ES-I3 (cell line): Measurements from ENCODE around the gene TTC7B.

Experiments
- H3K36me3 ChIP-seq: 2 replicates; pipeline ENCODE4 v1.6.1; 2013; ENCODE audit warnings: mild to moderate bottlenecking, low read length, control low read depth, moderate library complexity; ENCODE audit not compliant: insufficient read depth
- H3K4me1 ChIP-seq: 2 replicates; pipeline ENCODE4 v1.6.1; 2013; ENCODE audit warnings: mild to moderate bottlenecking, control low read depth, low read length; ENCODE audit not compliant: insufficient read depth
- H3K9ac ChIP-seq: 2 replicates; pipeline ENCODE4 v1.6.1; 2013; ENCODE audit warnings: low read depth, mild to moderate bottlenecking, low read length, moderate library complexity
- H3K9me3 ChIP-seq: 2 replicates; pipeline ENCODE4 v1.6.1; 2013; ENCODE audit warnings: mild to moderate bottlenecking, low read length, moderate library complexity; ENCODE audit not compliant: control insufficient read depth, insufficient read depth

The TTC7B gene

DNA sequence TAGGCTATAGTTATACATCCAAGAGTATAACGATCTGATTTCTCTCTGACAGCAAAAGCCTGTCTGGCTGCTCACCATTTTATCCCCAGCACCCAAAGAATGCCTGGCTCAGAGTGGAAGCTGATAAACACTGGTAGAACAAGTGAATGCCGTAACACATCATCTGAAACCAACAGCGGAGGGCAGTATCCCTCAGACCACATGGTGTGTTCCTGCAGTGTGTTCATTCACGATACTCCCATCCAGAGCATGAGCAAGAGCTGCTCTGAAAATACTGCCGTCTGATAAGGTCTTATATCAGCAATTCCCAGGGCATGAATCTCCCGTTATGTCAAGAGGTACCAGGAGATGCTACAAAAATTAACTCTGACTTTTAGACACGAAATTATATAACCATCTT, 95.9 kb downstream of the TTC7B start:
- peaks cover 13% of the 10 kb centered on the region; the same call in 1 of the 2 replicates for H3K4me1 ChIP-seq
- no peak overlapping the region for H3K9ac ChIP-seq
- H3K36me3 ChIP-seq: no peaks in the 10 kb centered on the region
- no peaks in the 10 kb centered on the region for H3K9me3 ChIP-seq

DNA sequence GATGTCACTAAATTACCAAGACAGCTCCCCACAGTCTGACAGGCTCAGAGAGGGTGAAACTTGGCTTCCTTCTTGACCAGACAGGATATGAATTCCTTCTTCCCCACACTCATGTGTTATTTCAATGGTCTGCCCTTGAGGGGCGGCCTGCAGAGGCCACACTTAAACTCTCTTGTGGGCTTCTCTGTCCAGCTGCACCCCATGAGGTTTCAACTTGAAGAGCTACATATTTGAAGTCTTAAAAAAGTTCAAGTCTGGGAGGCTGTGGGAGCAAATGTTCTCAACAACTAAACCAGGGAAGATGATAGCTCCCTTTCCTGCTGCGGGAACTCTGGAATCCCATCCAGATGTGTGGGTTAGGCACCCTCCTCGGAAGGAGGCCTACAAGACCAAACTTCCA, 98.3 kb downstream of the TTC7B start:
- no peaks in the 10 kb centered on the region for H3K9me3 ChIP-seq
- H3K36me3 ChIP-seq: no peaks in the 10 kb centered on the region
- H3K4me1 ChIP-seq: peaks cover 13% of the 10 kb centered on the region; the same call in 1 of the 2 replicates
- H3K9ac ChIP-seq: no peak overlapping the region

DNA sequence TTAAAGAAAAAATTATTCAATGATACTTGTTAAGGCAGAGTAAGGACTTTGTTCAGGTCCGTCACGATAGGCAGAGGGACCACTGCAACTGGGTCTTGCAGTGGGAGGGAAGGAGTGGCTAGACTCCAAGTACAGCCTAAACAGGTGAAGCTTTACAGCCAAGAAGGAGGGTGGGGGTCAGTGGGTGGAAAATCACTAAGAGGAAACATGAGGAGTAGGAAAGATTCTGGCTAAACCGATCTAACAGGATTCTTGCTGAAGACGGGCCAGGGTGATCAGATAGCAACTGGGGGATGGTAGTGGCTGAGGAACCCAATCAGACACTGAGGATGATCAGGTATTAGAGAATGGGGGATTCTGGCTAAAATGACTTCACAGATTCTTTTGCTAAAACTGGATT, 100.2 kb downstream of the TTC7B start:
- Histone ChIP-seq H3K4me1 (peaks cover 13% of the 10 kb centered on the region; the same call in 1 of the 2 replicates), H3K36me3 (no peaks in the 10 kb centered on the region), H3K9ac (no peak overlapping the region), H3K9me3 (no peaks in the 10 kb centered on the region)

DNA sequence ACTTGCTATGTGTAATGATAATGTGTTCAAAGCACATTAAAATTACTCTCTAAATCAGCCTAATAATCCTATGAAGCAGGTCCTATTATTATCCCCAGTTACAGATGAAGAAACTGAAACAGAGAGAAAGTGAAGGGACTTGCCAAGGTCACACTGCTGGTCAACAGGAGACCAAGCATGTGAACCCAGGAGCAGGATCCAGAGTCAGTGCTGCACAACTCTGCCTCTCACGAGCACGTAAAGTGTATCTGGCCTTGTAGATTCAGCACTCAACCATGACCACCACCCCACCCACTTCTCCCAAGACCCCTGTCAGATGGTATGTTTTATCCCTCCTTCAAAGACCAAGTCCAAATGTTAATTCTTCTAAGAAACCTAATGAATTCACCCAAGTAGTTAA, 100.7 kb downstream of the TTC7B start:
- no peaks in the 10 kb centered on the region for H3K9me3 ChIP-seq
- no peak overlapping the region for H3K9ac ChIP-seq

GRCh38 chr14:90714811-90715210, 101.4 kb downstream of the TTC7B start:
- peaks cover 8% of the 10 kb centered on the region; the same call in 1 of the 2 replicates for H3K4me1 ChIP-seq

More for the DNA sequence above, 100.7 kb downstream of the TTC7B start:
- Histone ChIP-seq H3K4me1 (peaks cover 13% of the 10 kb centered on the region; the same call in 1 of the 2 replicates), H3K36me3 (no peaks in the 10 kb centered on the region)

DNA sequence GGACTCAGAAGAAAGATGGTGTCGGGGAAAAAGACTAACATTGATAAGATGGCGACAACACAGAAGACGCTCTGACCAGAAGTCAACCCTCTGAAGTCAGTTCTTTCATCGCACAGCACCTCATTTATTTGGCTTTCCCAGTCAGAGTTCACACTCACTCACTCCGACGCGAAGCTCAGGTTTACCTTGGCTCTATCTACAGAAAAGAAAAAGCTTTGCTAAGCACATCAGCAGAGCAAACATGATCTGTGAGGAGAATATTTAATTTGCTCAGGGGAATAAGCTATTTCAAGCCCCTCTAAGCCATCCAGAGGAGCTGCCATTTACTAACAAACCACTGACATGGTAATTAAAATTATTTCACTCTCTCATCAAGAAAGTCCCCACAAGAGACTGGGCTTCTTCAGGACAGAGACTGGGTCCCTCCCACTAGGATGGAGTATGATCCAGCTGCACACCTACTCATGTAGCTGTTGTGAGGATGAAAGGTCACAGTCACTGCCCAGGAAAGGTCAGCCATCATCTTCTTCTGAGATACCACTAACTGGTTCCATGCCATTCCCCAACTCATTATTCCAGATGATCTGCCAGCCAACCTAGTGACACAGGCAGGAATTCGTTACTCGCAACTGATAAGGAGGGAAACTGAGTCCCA, 111.4 kb downstream of the TTC7B start:
- no peak overlapping the region for H3K9ac ChIP-seq
- no peaks in the 10 kb centered on the region for H3K4me1 ChIP-seq

More at GRCh38 chr14:90714811-90715210, 101.4 kb downstream of the TTC7B start:
- Histone ChIP-seq H3K9me3 (no peaks in the 10 kb centered on the region), H3K9ac (no peak overlapping the region), H3K36me3 (no peaks in the 10 kb centered on the region)

DNA sequence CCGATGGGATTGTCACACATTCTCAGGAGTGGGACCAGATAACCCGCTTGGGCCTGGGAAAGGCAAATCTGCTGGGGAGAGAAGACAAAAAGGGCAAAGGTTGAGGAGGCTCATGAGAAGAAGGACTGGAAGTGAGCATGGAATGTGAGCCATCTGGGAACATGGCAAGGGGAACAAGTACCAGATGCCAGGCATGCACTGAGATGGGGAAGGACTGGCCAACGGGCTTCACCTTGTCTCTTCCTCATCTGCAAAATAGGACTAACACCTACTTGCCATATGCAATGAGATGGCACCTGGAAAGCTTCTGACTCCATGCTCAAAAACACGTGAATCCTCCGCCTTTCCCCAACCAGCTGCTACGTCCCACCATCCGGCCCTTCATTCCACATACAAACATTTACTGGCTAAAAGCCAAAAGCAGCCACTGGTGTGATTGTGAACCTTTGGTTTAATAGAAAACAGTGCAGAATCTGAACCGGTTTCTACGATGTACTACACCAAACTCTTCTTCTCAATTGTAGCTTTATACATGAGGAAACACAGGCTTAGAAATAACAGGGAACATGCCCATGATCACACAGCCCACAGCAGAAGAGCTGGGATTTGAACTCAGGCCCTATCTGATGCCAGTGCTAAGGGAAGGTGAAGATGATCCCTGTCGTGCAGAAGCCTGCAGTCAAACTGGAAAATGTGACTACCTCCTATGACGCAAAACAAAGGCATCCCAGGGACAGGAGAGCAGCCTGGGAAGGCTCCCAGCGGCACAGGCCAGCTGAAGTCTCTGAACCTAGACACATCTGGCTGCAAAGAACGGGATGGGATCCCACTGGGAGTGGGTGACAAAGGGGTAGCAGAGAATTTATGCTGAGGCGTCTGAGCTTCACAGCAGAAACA, 112.1 kb downstream of the TTC7B start:
- Histone ChIP-seq H3K9me3 (no peaks in the 10 kb centered on the region), H3K4me1 (no peaks in the 10 kb centered on the region), H3K36me3 (no peaks in the 10 kb centered on the region), H3K9ac (no peak overlapping the region)

More for the DNA sequence above, 111.4 kb downstream of the TTC7B start:
- H3K9me3 ChIP-seq: no peaks in the 10 kb centered on the region
- H3K36me3 ChIP-seq: no peaks in the 10 kb centered on the region

- no peak overlapping the region for H3K9ac ChIP-seq
- no peaks in the 10 kb centered on the region for H3K36me3 ChIP-seq
- H3K4me1 ChIP-seq: peaks cover 5% of the 10 kb centered on the region; the same call in 1 of the 2 replicates
- H3K9me3 ChIP-seq: no peaks in the 10 kb centered on the region
These were observed 115.1 kb downstream of the TTC7B start for GRCh38 chr14:90700933-90701776.

DNA sequence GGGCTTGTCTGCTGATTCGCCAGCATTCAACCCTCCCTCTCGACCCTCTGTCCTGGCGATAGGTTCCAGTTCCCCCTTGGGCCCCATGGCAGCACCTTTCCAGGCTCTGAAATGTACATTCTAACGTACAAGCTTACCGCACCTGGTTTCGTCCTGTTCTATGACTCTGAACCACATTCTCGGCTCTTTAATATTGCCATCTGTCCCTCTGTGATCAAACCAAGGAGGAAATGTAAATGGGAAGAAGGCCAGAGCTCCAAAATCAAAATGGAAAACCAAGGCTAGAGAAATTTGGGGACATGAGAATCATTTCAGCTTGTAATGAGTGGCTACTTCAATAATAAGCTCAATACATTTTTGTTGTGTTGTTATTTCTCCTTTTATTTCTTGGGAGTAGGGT, 117.2 kb downstream of the TTC7B start:
- Histone ChIP-seq H3K9me3 (no peaks in the 10 kb centered on the region), H3K9ac (no peak overlapping the region), H3K4me1 (peaks cover 5% of the 10 kb centered on the region; the same call in 1 of the 2 replicates), H3K36me3 (no peaks in the 10 kb centered on the region)

DNA sequence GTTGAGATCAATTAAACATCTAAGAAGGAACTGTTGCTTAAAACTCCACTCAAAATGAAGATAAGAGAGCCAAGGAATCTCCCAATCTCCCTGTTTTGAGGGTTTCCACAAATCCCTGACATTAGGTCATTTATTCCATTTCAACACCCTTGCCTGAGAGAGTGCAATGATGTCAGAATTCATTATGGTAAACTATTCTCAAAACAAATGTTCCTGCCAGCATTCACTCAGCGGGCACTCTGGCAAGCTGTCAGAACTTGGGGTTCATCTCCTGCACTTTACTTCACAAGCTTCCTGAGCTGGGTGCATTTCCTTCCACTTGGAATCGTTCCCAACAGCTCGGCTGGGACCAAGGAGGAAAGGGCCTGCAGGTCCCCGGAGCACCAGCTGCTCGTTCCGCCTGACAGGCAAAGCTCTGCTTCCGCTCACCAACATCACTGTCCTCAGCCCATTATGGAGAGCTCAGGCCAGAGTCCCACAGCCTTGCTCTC, 117.8 kb downstream of the TTC7B start:
- H3K9ac ChIP-seq: no peak overlapping the region
- peaks cover 5% of the 10 kb centered on the region; the same call in 1 of the 2 replicates for H3K4me1 ChIP-seq
- no peaks in the 10 kb centered on the region for H3K36me3 ChIP-seq
- no peaks in the 10 kb centered on the region for H3K9me3 ChIP-seq

DNA sequence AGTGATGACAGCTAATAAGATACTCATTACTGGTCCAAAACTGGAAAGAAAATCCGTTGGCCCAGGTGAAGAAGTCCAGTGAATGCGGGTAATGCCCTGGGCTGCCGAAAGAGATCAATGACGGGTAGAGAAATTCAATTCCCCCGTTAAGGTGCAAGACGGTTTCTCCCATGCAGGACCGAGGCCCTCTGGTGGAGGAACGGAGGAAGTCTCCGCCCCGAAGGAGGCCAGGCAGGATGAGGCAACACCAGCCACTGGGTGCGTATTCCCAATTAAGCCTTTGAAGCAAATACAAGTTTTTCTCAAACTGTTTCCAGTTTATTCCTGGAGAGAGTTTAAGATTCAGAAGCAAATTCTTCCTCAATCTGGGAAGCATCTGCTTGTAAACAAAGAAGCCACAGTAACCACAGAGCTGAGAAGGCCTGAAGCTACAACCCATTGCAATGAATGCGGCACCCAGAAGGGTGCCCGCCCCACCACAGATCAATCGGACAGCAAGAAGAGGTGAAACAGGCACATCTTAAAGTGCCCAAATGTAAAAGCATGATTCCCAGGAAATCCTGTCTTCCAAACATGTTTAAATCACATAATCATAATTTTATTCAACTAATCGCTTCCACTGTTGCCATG, 118.5 kb downstream of the TTC7B start:
- Histone ChIP-seq H3K9ac (no peak overlapping the region), H3K36me3 (no peaks in the 10 kb centered on the region), H3K4me1 (peaks cover 5% of the 10 kb centered on the region; the same call in 1 of the 2 replicates), H3K9me3 (no peaks in the 10 kb centered on the region)

DNA sequence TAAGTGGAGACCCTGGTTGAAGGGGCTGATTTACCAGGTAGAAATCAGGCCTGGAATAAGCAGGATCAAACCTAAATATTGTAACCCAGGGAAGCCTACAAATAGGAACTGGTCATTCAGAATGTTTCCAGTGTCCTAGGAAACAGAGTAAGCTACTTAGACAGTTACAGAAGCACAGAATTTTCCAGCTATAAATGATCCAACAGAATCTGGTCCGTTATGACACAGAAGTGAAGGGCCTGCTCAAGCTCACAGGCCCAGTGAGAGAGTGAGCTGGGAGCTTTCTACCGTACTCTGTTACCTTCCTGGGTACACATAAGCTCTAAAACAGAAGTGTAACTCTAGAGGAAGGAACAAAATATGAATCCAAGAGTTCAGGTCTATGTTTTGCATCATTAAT, 119.1 kb downstream of the TTC7B start:
- Histone ChIP-seq H3K4me1 (peaks cover 5% of the 10 kb centered on the region; the same call in 1 of the 2 replicates), H3K9ac (no peak overlapping the region), H3K9me3 (no peaks in the 10 kb centered on the region), H3K36me3 (no peaks in the 10 kb centered on the region)

GRCh38 chr14:90696720-90697119, 119.5 kb downstream of the TTC7B start:
- H3K9ac ChIP-seq: no peak overlapping the region
- H3K4me1 ChIP-seq: peaks cover 5% of the 10 kb centered on the region; the same call in 1 of the 2 replicates
- no peaks in the 10 kb centered on the region for H3K9me3 ChIP-seq
- no peaks in the 10 kb centered on the region for H3K36me3 ChIP-seq
